Activated CD8-positive, alpha-beta T cell treated with anti-CD3 and anti-CD28 coated beads, Interleukin-2, amount 10 ng/mL, durations not matched to agents 7 days and 5 days (primary cell): ENCODE measurements around the gene FANCD2OS. TPM values are rescaled to one million over a fixed set of nuclear protein-coding genes. Genes with fewer than 3 reads are reported as not detected.
"Not testable (repeated sequence)": the region's sequence is repeated elsewhere in the genome, so short reads cannot be mapped to it uniquely, and the experiment has no call there.

ENCODE experiments used
- ATAC-seq: fragments of 150-1000 bp; cut with Tn5 transposase; one replicate; pipeline ENCODE4 v1.10.0; 2021; ENCODE audit warnings: moderate library complexity
- CTCF ChIA-PET: fragments of 350-600 bp; sonication (Branson Sonifier 250); formaldehyde crosslinking; loops from one replicate; lab custom pipeline; 2021; ENCODE audit warnings: antibody characterized with exemption; lab: Charles Lee
- POLR2A ChIA-PET: fragments of 350-600 bp; sonication (Branson Sonifier 250); formaldehyde crosslinking; loops from one replicate; lab custom pipeline; 2021; ENCODE audit warnings: antibody characterized with exemption; lab: Charles Lee
- DNase-seq: peaks from one replicate; pipeline ENCODE4 v3.0.0-alpha.2; 2020
- H3K27ac Mint-ChIP-seq: one replicate; pipeline ENCODE4 v1.8.0; 2021; ENCODE audit warnings: mild to moderate bottlenecking, mixed read lengths
- H3K27me3 Mint-ChIP-seq: one replicate; pipeline ENCODE4 v1.8.0; 2021; ENCODE audit warnings: low read depth, mixed read lengths
- H3K36me3 Mint-ChIP-seq: one replicate; pipeline ENCODE4 v1.8.0; 2021; ENCODE audit warnings: low read depth, mixed read lengths
- H3K4me1 Mint-ChIP-seq: one replicate; pipeline ENCODE4 v1.8.0; 2021; ENCODE audit warnings: low read depth, mixed read lengths
- H3K4me3 Mint-ChIP-seq: one replicate; pipeline ENCODE4 v1.8.0; 2021; ENCODE audit warnings: mild to moderate bottlenecking, mixed read lengths
- H3K9me3 Mint-ChIP-seq: one replicate; pipeline ENCODE4 v1.8.0; 2022; ENCODE audit warnings: mixed read lengths; ENCODE audit not compliant: insufficient read depth
- total RNA-seq, 2 experiments: library from RNA; stranded (reverse); gene quantifications; one replicate each; pipeline ENCODE4 v1.2.3, GENCODE V29; 2021

FANCD2OS gene
- total RNA-seq, 2 experiments from 2014 or later, result not detected

GRCh38 chr3:10136426-10137005, 28.5 kb upstream of the FANCD2OS start:
- ATAC-seq (no peak), DNase-seq (no peak)
- H3K36me3 Mint-ChIP-seq, result no peaks in the 10 kb centered on the region
- no peaks in the 10 kb centered on the region for H3K9me3 Mint-ChIP-seq
- POLR2A ChIA-PET, result interaction anchor here (0.7 kb wide), 1 partner anchor 22 kb away, joined by 3 read pairs; no protein-coding TSS in a partner anchor
- CTCF ChIA-PET, result interaction anchor here (2.6 kb wide), 1 partner anchor 127 kb away, joined by 9 read pairs; no protein-coding TSS in a partner anchor
- no peak overlapping the region for H3K4me3 Mint-ChIP-seq
- H3K27ac Mint-ChIP-seq, result no peak overlapping the region
- H3K27me3 Mint-ChIP-seq, result no peaks in the 10 kb centered on the region
- H3K4me1 Mint-ChIP-seq, result peaks cover 20% of the 10 kb centered on the region

- H3K36me3 Mint-ChIP-seq, H3K4me3 Mint-ChIP-seq, H3K27me3 Mint-ChIP-seq, DNase-seq, ATAC-seq, H3K27ac Mint-ChIP-seq, H3K9me3 Mint-ChIP-seq: not testable (repeated sequence)
- POLR2A ChIA-PET, result interaction anchor here (0.7 kb wide), 1 partner anchor 21 kb away, joined by 3 read pairs; no protein-coding TSS in a partner anchor
- CTCF ChIA-PET, result interaction anchor here (2.6 kb wide), 1 partner anchor 128 kb away, joined by 9 read pairs; no protein-coding TSS in a partner anchor
- peaks cover 15% of the 10 kb centered on the region for H3K4me1 Mint-ChIP-seq
Measured at GRCh38 chr3:10135872-10136271, 27.8 kb upstream of the FANCD2OS start.

DNA sequence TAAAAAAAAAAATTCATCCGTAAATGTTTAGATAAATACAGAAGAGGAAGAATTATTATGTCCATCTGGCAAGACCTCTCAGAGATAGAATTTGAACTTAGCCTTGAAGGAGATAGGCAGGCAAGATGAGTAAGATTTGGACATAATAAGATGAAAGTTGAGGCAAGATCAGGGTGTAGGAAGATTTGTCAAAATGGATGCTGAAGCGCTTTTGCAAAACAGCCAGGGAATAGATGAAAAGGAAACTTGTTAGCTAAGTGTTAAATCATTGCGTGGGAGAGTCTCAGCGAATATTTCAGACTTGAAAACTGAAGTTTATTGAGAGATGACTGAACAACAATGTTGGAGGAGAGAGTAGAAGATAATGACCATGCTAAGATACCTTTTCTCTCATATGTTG, 14.7 kb upstream of the FANCD2OS start:
- ATAC-seq (no peak), DNase-seq (no peak)
- H3K4me1 Mint-ChIP-seq, result peaks cover 30% of the 10 kb centered on the region
- H3K9me3 Mint-ChIP-seq, result no peaks in the 10 kb centered on the region
- H3K27ac Mint-ChIP-seq, result no peak overlapping the region
- H3K4me3 Mint-ChIP-seq, result no peak overlapping the region
- H3K27me3 Mint-ChIP-seq, result no peaks in the 10 kb centered on the region
- ChIA-PET POLR2A (interaction anchor here (0.8 kb wide), 1 partner anchor 279 kb away, joined by 3 read pairs; the partner anchor contains the start of gene RPUSD3), CTCF (no interaction called here)
- peaks cover 61% of the 10 kb centered on the region for H3K36me3 Mint-ChIP-seq

DNA sequence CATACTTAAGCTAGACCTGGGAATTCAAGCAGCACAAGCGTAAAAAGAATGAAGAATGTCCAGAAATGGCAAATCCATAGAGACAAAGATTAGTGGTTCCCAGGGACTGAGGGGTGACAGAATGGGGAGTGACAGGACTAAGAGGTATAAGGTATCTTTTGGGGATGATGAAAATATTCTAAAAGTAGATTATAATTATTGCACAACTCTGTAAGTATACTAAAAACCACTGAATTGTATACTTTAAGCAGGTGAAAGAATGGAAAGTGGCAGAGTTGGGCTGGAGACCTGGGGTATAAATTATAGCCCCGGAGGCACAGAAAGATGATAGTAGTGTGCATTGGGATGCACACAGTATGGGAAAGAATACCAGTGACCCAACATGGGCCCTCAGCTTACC, 13.0 kb upstream of the FANCD2OS start:
- no peak overlapping the region for H3K27ac Mint-ChIP-seq
- H3K4me1 Mint-ChIP-seq, result peaks cover 39% of the 10 kb centered on the region
- peaks cover 55% of the 10 kb centered on the region for H3K36me3 Mint-ChIP-seq
- POLR2A ChIA-PET, result interaction anchor here (0.8 to 1.1 kb wide), 2 partner anchors 21 to 121 kb away, joined by 3 read pairs; partner anchors contain the start of gene VHL
- no peaks in the 10 kb centered on the region for H3K9me3 Mint-ChIP-seq
- CTCF ChIA-PET, result interaction anchor here (0.7 kb wide), 1 partner anchor 143 kb away, joined by 3 read pairs; no protein-coding TSS in a partner anchor
- ATAC-seq, result no peak
- DNase-seq, result no peak
- H3K27me3 Mint-ChIP-seq, result no peaks in the 10 kb centered on the region
- H3K4me3 Mint-ChIP-seq, result no peak overlapping the region

- H3K4me3 Mint-ChIP-seq, result no peak overlapping the region
- POLR2A ChIA-PET, result no interaction called here
- H3K9me3 Mint-ChIP-seq, result no peaks in the 10 kb centered on the region
- CTCF ChIA-PET, result no interaction called here
- no peaks in the 10 kb centered on the region for H3K27me3 Mint-ChIP-seq
- ATAC-seq (no peak), DNase-seq (no peak)
- H3K27ac Mint-ChIP-seq, result no peak overlapping the region
- peaks cover 42% of the 10 kb centered on the region for H3K4me1 Mint-ChIP-seq
- peaks cover 47% of the 10 kb centered on the region for H3K36me3 Mint-ChIP-seq
Measured at GRCh38 chr3:10119376-10119775, 11.3 kb upstream of the FANCD2OS start.

DNA sequence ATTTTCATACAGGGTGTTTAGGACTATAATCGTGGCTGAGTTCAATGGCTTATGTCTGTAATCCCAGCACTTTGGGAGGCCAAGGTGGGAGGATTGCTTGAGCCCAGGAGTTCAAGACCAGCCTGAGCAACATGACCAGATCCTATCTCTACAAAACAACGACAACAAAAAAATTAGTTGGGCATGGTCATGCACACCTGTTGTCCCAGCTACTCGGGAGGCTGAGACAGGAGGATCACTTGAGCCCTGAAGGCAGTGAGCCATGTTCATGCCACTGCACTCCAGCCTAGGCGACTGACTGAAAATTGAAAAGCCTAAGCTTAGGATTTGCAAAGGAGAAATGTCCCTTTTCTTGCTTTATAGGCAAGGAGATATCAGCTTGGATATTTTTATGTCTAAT, 8.9 kb upstream of the FANCD2OS start:
- CTCF ChIA-PET, result interaction anchor here (0.9 to 2.0 kb wide), 4 partner anchors 106 to 166 kb away, joined by 3 to 9 read pairs (median 4); no protein-coding TSS in a partner anchor
- Mint-ChIP-seq H3K27me3 (no peaks in the 10 kb centered on the region), H3K9me3 (no peaks in the 10 kb centered on the region), H3K4me3 (peak overlapping the region; percentile 93), H3K36me3 (peaks cover 34% of the 10 kb centered on the region), H3K27ac (no peak overlapping the region), H3K4me1 (peaks cover 36% of the 10 kb centered on the region)
- POLR2A ChIA-PET, result interaction anchor here (1.1 to 1.8 kb wide), 2 partner anchors 10 to 126 kb away, joined by 4 read pairs; no protein-coding TSS in a partner anchor
- DNase-seq (no peak), ATAC-seq (no peak)

DNA sequence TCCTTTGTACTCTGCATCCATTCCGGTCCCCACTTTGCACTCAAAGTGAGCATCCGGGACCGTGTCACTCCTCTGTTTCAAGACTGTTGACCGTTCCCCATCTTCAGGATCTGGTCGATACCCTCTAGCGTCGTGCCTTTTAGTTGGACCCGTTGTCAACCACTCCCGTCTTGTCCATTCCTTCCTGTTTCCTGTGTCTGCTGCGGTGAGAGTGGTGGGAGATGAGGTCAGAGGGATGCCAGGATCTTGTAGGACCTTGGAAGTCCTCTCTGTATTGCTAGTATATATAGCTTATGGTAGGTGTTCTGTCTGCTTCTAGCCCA, 8.0 kb upstream of the FANCD2OS start:
- peak overlapping the region; percentile 98 for H3K27ac Mint-ChIP-seq
- ChIA-PET POLR2A (interaction anchor here (0.9 to 1.8 kb wide), 4 partner anchors 11 to 127 kb away, joined by 3 to 6 read pairs (median 4); partner anchors contain the start of gene VHL), CTCF (interaction anchor here (0.9 to 2.0 kb wide), 4 partner anchors 106 to 167 kb away, joined by 3 to 9 read pairs (median 4); no protein-coding TSS in a partner anchor)
- ATAC-seq, result no peak
- peaks cover 36% of the 10 kb centered on the region for H3K4me1 Mint-ChIP-seq
- peak overlapping the region; percentile 93 for H3K4me3 Mint-ChIP-seq
- H3K36me3 Mint-ChIP-seq, result peaks cover 30% of the 10 kb centered on the region
- H3K9me3 Mint-ChIP-seq, result no peaks in the 10 kb centered on the region
- no peak for DNase-seq
- no peaks in the 10 kb centered on the region for H3K27me3 Mint-ChIP-seq

- peak within 1 kb of the TSS; percentile 93 for H3K4me3 Mint-ChIP-seq
- POLR2A ChIA-PET, result interaction anchor here (0.8 to 1.8 kb wide), 4 partner anchors 11 to 27 kb away, joined by 3 to 6 read pairs (median 4); partner anchors contain the start of gene VHL
- peak; percentile 99 for ATAC-seq
Measured at GRCh38 chr3:10115326-10116137, 7.5 kb upstream of the FANCD2OS start, which contains the start of gene BRK1. Gene BRK1, plus strand, starts transcription at chr3:10115675. Its CDS starts 27 bp downstream, at chr3:10115702.

DNA sequence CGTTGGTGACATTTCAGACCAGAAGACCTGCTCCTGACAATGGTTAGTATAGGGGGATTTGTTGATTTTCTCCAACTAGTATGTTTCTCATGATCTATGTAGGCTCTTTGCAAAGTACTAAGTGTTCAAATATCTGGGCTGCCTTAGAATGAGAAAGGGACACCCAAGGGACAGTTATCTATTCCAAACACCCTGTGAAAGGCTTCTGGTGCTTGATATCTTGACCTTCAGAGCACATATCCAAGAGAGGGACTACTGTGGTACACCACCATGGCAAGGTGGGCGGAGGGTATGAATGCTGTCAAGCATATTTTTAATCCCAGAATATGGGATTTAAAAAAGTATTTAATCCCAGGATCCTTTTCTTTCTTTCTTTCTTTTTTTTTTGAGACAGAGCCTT, 1.1 kb downstream of the FANCD2OS start:
- no peaks in the 10 kb centered on the region for H3K9me3 Mint-ChIP-seq
- H3K27ac Mint-ChIP-seq, result no peak overlapping the region
- no peaks in the 10 kb centered on the region for H3K27me3 Mint-ChIP-seq
- no peak for ATAC-seq
- H3K4me1 Mint-ChIP-seq, result no peaks in the 10 kb centered on the region
- no peak overlapping the region for H3K4me3 Mint-ChIP-seq
- ChIA-PET POLR2A (no interaction called here), CTCF (no interaction called here)
- DNase-seq, result no peak
- peaks cover 1% of the 10 kb centered on the region for H3K36me3 Mint-ChIP-seq

More at GRCh38 chr3:10115326-10116137, 7.5 kb upstream of the FANCD2OS start, which contains the start of gene BRK1:
- peaks cover 31% of the 10 kb centered on the region for H3K4me1 Mint-ChIP-seq
- no peaks in the 10 kb centered on the region for H3K9me3 Mint-ChIP-seq
- DNase-seq, result peak; percentile 97
- no peaks in the 10 kb centered on the region for H3K27me3 Mint-ChIP-seq
- peaks cover 25% of the 10 kb centered on the region for H3K36me3 Mint-ChIP-seq
- CTCF ChIA-PET, result interaction anchor here (1.3 to 2.0 kb wide), 2 partner anchors 107 to 148 kb away, joined by 5 to 9 read pairs; no protein-coding TSS in a partner anchor
- peak within 1 kb of the TSS; percentile 98 for H3K27ac Mint-ChIP-seq

GRCh38 chr3:10099041-10099440, 9.0 kb downstream of the FANCD2OS start:
- no peaks in the 10 kb centered on the region for H3K27me3 Mint-ChIP-seq
- no peaks in the 10 kb centered on the region for H3K9me3 Mint-ChIP-seq
- no peak overlapping the region for H3K4me3 Mint-ChIP-seq
- no peak for ATAC-seq
- H3K4me1 Mint-ChIP-seq, result no peaks in the 10 kb centered on the region
- ChIA-PET POLR2A (no interaction called here), CTCF (no interaction called here)
- no peak for DNase-seq
- peaks cover 44% of the 10 kb centered on the region for H3K36me3 Mint-ChIP-seq
- H3K27ac Mint-ChIP-seq, result no peak overlapping the region

GRCh38 chr3:10093678-10094077, 14.4 kb downstream of the FANCD2OS start:
- Mint-ChIP-seq H3K9me3 (no peaks in the 10 kb centered on the region), H3K27ac (no peak overlapping the region), H3K4me3 (no peak overlapping the region), H3K27me3 (no peaks in the 10 kb centered on the region), H3K4me1 (no peaks in the 10 kb centered on the region), H3K36me3 (peaks cover 55% of the 10 kb centered on the region)
- CTCF ChIA-PET, result no interaction called here
- POLR2A ChIA-PET, result no interaction called here
- DNase-seq, result no peak
- ATAC-seq, result no peak
